ENCODE data around the gene PLK1.

GRCh38 chr16:23699100-23699499 is 20.4 kb downstream of the PLK1 start:
- no peak for TF ChIP-seq NFYB (CRISPR knock-in tag; IDR thresholded peaks at IDR 0.05)
- TF ChIP-seq BCLAF1 (IDR thresholded peaks at IDR 0.05) = no peak
- no peak for TF ChIP-seq AHR (CRISPR knock-in tag; IDR thresholded peaks at IDR 0.05)
- no peak for TF ChIP-seq CTCF (CRISPR knock-in tag; IDR thresholded peaks at IDR 0.05)
- no peak for TF ChIP-seq ZNF660 (CRISPR knock-in tag; IDR thresholded peaks at IDR 0.05; ENCODE audit: borderline replicate concordance, low read depth)
- TF ChIP-seq ZNF841 (CRISPR knock-in tag; IDR thresholded peaks at IDR 0.05; ENCODE audit: borderline replicate concordance) = no peak
- TF ChIP-seq DRAP1 (CRISPR knock-in tag; IDR thresholded peaks at IDR 0.05) = no peak
- no peak for TF ChIP-seq NR3C1 (CRISPR knock-in tag; IDR thresholded peaks at IDR 0.05)
- no peak for TF ChIP-seq RFXANK (CRISPR knock-in tag; IDR thresholded peaks at IDR 0.05)
- TF ChIP-seq POLR2A (IDR thresholded peaks at IDR 0.05; ENCODE audit: insufficient read depth in 1 of 2, low read depth in 2 of 2, low read length in 2 of 2) = no peak

Measured in HepG2 (cell line).